Upper lobe of left lung (tissue), 6 donors: Measurements from ENCODE around the gene FTO. TPM values are rescaled to one million over a fixed set of nuclear protein-coding genes. Genes with fewer than 3 reads are reported as not detected.

ENCODE experiments used
- ATAC-seq, 2 donors: fragments of 200-7000 bp; cut with Tn5 transposase; one replicate each; pipeline ENCODE4 v1.9.1; 2022; ENCODE audit warnings: mild to moderate bottlenecking in 2 of 2, moderate library complexity in 2 of 2; ENCODE audit not compliant: low FRiP score in 2 of 2
- DNase-seq, 2 donors: peaks; one replicate each; pipeline ENCODE4 v3.0.0-alpha.2; 2019 to 2020
- H3K27ac ChIP-seq, 4 donors: fragments of 200-600 bp; sonication (generic); one replicate each; pipeline ENCODE4 v1.5.1; 2016 to 2019
- H3K27me3 ChIP-seq, 4 donors: fragments of 200-600 bp; sonication (generic); one replicate each; pipeline ENCODE4 v1.5.1; 2017 to 2019
- H3K36me3 ChIP-seq, 4 donors: fragments of 200-600 bp; sonication (generic); one replicate each; pipeline ENCODE4 v1.5.1; 2016 to 2019
- H3K4me1 ChIP-seq, 4 donors: fragments of 200-600 bp; sonication (generic); one replicate each; pipeline ENCODE4 v1.5.1; 2018 to 2019
- H3K4me3 ChIP-seq, 4 donors: fragments of 200-600 bp; sonication (generic); one replicate each; pipeline ENCODE4 v1.5.1; 2017 to 2019; ENCODE audit warnings: mild to moderate bottlenecking in 2 of 4, moderate library complexity in 1 of 4
- H3K9me3 ChIP-seq, 4 donors: fragments of 200-600 bp; sonication (generic); one replicate each; pipeline ENCODE4 v1.5.1; 2018 to 2019
- EP300 ChIP-seq, 4 donors: sonication (generic); formaldehyde crosslinking; IDR thresholded peaks; one replicate each; pipeline ENCODE4 v1.5.1; 2017; ENCODE audit warnings: antibody characterized with exemption in 4 of 4, control low read depth in 2 of 4
- POLR2A ChIP-seq, 4 donors: fragments of 450-650 bp; IDR thresholded peaks; one replicate each; pipeline ENCODE4 v1.5.1; 2016 to 2017; ENCODE audit warnings: antibody characterized with exemption in 4 of 4, mild to moderate bottlenecking in 2 of 4
- POLR2AphosphoS5 ChIP-seq, 2 donors: sonication (generic); formaldehyde crosslinking; IDR thresholded peaks; one replicate each; pipeline ENCODE4 v1.5.1; 2017; ENCODE audit warnings: antibody characterized with exemption in 2 of 2
- WGBS, 2 donors: methylation state at CpG; one replicate each; pipeline ENCODE4 v1.1.5; 2017 to 2018; 5-methylcytosine and 5-hydroxymethylcytosine counted together
- total RNA-seq, 6 donors: library from RNA; depleted of rRNA in 4 of 6; stranded (reverse); fragments of >200 nt in 4 of 6; gene quantifications; one replicate each; pipeline versions ENCODE4 v1.1.0 to v1.2.1, GENCODE V29; 2016 to 2021
- TF ChIP-seq, protein P1 (sequence below), 6 experiments: fragments of 450-650 bp in 4 of 6; fragments of 200-600 bp in 2 of 6; sonication (generic) in 2 of 6; IDR thresholded peaks; one replicate each; pipeline ENCODE4 v1.5.1; 2016 to 2019; ENCODE audit warnings: antibody characterized with exemption in 6 of 6
- donor health status: DM: no; HTN: no; CAD: no; lungs with moderate emphysema.
- donor health status: DM: no; HTN: yes; CAD: no; lungs with severe emphysema.

The FTO gene
- total RNA-seq, 6 donors from 2014 or later = 62.9 to 114 (median 75.4) TPM

- ATAC-seq (no peak), DNase-seq (no peak)
- Histone ChIP-seq H3K9me3 (no peaks in the 10 kb centered on the region), H3K4me3 (no peak overlapping the region), H3K27me3 (no peaks in the 10 kb centered on the region), H3K4me1 (peaks cover 0 to 13% (median 4%) of the 10 kb centered on the region in 4 donors), H3K27ac (no peak overlapping the region), H3K36me3 (peaks cover 0 to 7% (median 0%) of the 10 kb centered on the region in 4 donors)
- no peak for TF ChIP-seq EP300 (IDR thresholded peaks at IDR 0.05)
- TF ChIP-seq, protein P1, sequence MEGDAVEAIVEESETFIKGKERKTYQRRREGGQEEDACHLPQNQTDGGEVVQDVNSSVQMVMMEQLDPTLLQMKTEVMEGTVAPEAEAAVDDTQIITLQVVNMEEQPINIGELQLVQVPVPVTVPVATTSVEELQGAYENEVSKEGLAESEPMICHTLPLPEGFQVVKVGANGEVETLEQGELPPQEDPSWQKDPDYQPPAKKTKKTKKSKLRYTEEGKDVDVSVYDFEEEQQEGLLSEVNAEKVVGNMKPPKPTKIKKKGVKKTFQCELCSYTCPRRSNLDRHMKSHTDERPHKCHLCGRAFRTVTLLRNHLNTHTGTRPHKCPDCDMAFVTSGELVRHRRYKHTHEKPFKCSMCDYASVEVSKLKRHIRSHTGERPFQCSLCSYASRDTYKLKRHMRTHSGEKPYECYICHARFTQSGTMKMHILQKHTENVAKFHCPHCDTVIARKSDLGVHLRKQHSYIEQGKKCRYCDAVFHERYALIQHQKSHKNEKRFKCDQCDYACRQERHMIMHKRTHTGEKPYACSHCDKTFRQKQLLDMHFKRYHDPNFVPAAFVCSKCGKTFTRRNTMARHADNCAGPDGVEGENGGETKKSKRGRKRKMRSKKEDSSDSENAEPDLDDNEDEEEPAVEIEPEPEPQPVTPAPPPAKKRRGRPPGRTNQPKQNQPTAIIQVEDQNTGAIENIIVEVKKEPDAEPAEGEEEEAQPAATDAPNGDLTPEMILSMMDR (IDR thresholded peaks at IDR 0.05) = no peak
- no peak for TF ChIP-seq POLR2A (IDR thresholded peaks at IDR 0.05)
- no peak for TF ChIP-seq POLR2AphosphoS5 (IDR thresholded peaks at IDR 0.05)
- 65 to 69% methylated on average over 6 of the region's 6 CpGs for WGBS, 2 donors
These were observed 143.0 kb downstream of the FTO start for GRCh38 chr16:53846971-53847370.

GRCh38 chr16:53848277-53848942 lies 144.5 kb downstream of the FTO start:
- WGBS, 2 donors = 60 to 63% methylated on average over 3 of the region's 3 CpGs
- ATAC-seq (no peak), DNase-seq (no peak)
- no peak overlapping the region for H3K27ac ChIP-seq
- no peaks in the 10 kb centered on the region for H3K9me3 ChIP-seq
- H3K36me3 ChIP-seq = peaks cover 0 to 7% (median 0%) of the 10 kb centered on the region in 4 donors
- H3K4me1 ChIP-seq = peaks cover 0 to 13% (median 4%) of the 10 kb centered on the region in 4 donors
- TF ChIP-seq, protein P1 (IDR thresholded peaks at IDR 0.05) = no peak
- TF ChIP-seq POLR2AphosphoS5 (IDR thresholded peaks at IDR 0.05) (no peak), POLR2A (IDR thresholded peaks at IDR 0.05) (no peak), EP300 (IDR thresholded peaks at IDR 0.05) (no peak)
- no peak overlapping the region for H3K4me3 ChIP-seq
- H3K27me3 ChIP-seq = no peaks in the 10 kb centered on the region

GRCh38 chr16:53848950-53849349 lies 145.0 kb downstream of the FTO start:
- WGBS, 2 donors = 97 to 100% methylated on average over 1 of the region's 1 CpG
- ATAC-seq = no peak
- no peaks in the 10 kb centered on the region for H3K27me3 ChIP-seq

DNA sequence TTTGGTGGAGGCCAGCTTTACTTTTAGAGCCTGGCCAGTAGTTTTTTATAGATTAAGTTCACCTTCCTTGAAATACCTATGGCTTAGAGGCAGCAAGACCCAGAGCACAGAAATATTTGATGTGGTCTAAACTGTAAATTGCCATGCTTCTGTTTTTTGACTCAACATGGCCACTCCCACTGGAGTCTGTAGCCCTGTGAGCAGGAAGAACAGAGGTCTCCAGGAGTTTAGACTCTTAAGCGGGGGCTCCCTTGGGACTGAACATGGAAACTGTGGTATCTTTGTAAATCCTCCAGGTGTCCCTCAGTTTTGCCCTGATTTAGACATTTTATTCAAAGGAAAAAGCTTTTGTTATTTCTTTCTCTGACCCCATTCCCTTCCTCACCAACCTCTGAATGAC lies 145.6 kb downstream of the FTO start:
- ATAC-seq (no peak), DNase-seq (no peak)
- peaks cover 0 to 6% (median 0%) of the 10 kb centered on the region in 4 donors for H3K36me3 ChIP-seq
- no peak overlapping the region for H3K27ac ChIP-seq
- WGBS, 2 donors = 82 to 95% methylated on average over 1 of the region's 1 CpG
- no peak for TF ChIP-seq POLR2A (IDR thresholded peaks at IDR 0.05)
- TF ChIP-seq, protein P1 (IDR thresholded peaks at IDR 0.05) = no peak
- no peak for TF ChIP-seq EP300 (IDR thresholded peaks at IDR 0.05)
- TF ChIP-seq POLR2AphosphoS5 (IDR thresholded peaks at IDR 0.05) = no peak
- no peaks in the 10 kb centered on the region for H3K27me3 ChIP-seq
- H3K9me3 ChIP-seq = no peaks in the 10 kb centered on the region
- peaks cover 0 to 13% (median 4%) of the 10 kb centered on the region in 4 donors for H3K4me1 ChIP-seq
- no peak overlapping the region for H3K4me3 ChIP-seq

More at GRCh38 chr16:53848950-53849349, 145.0 kb downstream of the FTO start:
- H3K27ac ChIP-seq = no peak overlapping the region
- no peak for DNase-seq
- TF ChIP-seq POLR2AphosphoS5 (IDR thresholded peaks at IDR 0.05) (no peak), EP300 (IDR thresholded peaks at IDR 0.05) (no peak), POLR2A (IDR thresholded peaks at IDR 0.05) (no peak)
- TF ChIP-seq, protein P1 (IDR thresholded peaks at IDR 0.05) = no peak
- H3K9me3 ChIP-seq = no peaks in the 10 kb centered on the region
- H3K4me3 ChIP-seq = no peak overlapping the region
- H3K36me3 ChIP-seq = peaks cover 0 to 7% (median 0%) of the 10 kb centered on the region in 4 donors
- peaks cover 0 to 13% (median 4%) of the 10 kb centered on the region in 4 donors for H3K4me1 ChIP-seq

DNA sequence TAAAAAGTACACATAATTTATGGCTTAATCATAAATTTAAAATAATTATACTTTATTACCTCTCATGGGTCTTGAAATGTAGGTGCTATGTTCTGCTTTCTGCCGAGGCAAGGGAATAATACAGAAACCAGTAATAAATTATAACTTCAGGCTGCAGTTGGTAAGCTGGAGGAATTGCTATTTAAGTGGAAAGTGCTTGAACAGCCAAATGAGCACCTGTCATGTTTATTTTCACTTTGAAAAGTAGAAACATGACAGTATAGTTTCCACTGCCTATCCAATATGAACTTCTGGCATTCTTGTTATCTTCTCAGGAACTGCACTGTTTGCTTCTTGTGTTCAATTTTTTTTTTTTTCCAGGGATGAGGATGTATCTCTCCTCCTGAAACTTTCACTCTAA lies 146.0 kb downstream of the FTO start:
- Histone ChIP-seq H3K9me3 (no peaks in the 10 kb centered on the region), H3K27me3 (no peaks in the 10 kb centered on the region), H3K4me3 (no peak overlapping the region), H3K4me1 (peaks cover 0 to 13% (median 4%) of the 10 kb centered on the region in 4 donors), H3K27ac (no peak overlapping the region), H3K36me3 (peaks cover 0 to 2% (median 0%) of the 10 kb centered on the region in 4 donors)
- no peak for DNase-seq
- TF ChIP-seq, protein P1 (IDR thresholded peaks at IDR 0.05) = no peak
- TF ChIP-seq POLR2AphosphoS5 (IDR thresholded peaks at IDR 0.05) (no peak), EP300 (IDR thresholded peaks at IDR 0.05) (no peak), POLR2A (IDR thresholded peaks at IDR 0.05) (no peak)
- WGBS, 2 donors = 41 to 55% methylated on average over 1 of the region's 1 CpG
- ATAC-seq = no peak
